Left ventricle myocardium superior (tissue), 1 donor: ENCODE results near the gene UBE2S. TPM values are rescaled to one million over a fixed set of nuclear protein-coding genes. Genes with fewer than 3 reads are reported as not detected.
"Not testable (repeated sequence)": the region's sequence is repeated elsewhere in the genome, so short reads cannot be mapped to it uniquely, and the experiment has no call there.

Source experiments
- ATAC-seq: fragments of 200-7000 bp; cut with Tn5 transposase; one replicate; pipeline ENCODE4 v1.9.1; 2020; ENCODE audit warnings: mild to moderate bottlenecking, moderate library complexity
- DNase-seq: peaks from one replicate; pipeline ENCODE4 v3.0.0-alpha.2; 2020
- intact Hi-C: fragments of 100-400 bp; cut with micrococcal nuclease; formaldehyde crosslinking; loops from one replicate; pipeline ENCODE4 v1.11.0; 2022
- total RNA-seq: library from RNA; stranded (reverse); fragmentation: NEBNext Ultra II Directional; extraction: Animal tissue kit (Norgen Biotek cat#: 25700); gene quantifications from one replicate; pipeline ENCODE4 v1.2.1, GENCODE V29; 2021
- donor health status: DM: no; HTN: yes; CAD: no; lungs with severe emphysema.

Gene UBE2S
- total RNA-seq, 1 donor from 2014 or later: 24.5 TPM

- DNase-seq, intact Hi-C loops, ATAC-seq: not testable (repeated sequence)
These were observed 1.6 kb upstream of the UBE2S start for GRCh38 chr19:55409179-55409578.

GRCh38 chr19:55408533-55408872 lies 915 bp upstream of the UBE2S start:
- intact Hi-C loops: no loop called here
- ATAC-seq (no peak), DNase-seq (no peak)

GRCh38 chr19:55407800-55408532 lies 378 bp upstream of the UBE2S start:
- ATAC-seq: peak; percentile 97
- DNase-seq: peak; percentile 99
- intact Hi-C loops: no loop called here

GRCh38 chr19:55406826-55407549 lies 600 bp downstream of the UBE2S start:
- intact Hi-C loops: no loop called here
- ATAC-seq (peak; percentile 2), DNase-seq (no peak)

GRCh38 chr19:55406091-55406825 lies 1.3 kb downstream of the UBE2S start:
- ATAC-seq: no peak
- DNase-seq: no peak
- intact Hi-C loops: no loop called here

DNA sequence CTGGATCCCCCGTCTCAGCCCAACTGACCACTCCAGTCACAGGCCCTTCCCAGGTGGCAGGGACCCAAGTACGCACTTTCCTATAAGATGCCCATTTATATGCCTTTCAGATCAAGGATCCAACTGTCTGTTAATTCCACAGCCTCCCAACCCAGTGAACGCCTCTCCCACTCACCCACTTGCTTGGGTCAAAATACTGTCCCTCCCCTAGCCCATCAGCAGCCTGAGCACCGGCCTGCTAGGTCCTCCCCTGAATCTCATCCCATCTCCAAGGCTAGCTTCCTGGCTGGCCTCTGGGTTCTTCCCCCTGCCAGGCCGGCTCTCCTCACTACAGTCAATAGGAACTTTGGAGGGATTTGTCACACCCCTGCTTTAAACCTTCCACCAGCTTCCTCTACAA lies 1.9 kb downstream of the UBE2S start:
- ATAC-seq: no peak
- intact Hi-C loops: no loop called here
- no peak for DNase-seq

DNA sequence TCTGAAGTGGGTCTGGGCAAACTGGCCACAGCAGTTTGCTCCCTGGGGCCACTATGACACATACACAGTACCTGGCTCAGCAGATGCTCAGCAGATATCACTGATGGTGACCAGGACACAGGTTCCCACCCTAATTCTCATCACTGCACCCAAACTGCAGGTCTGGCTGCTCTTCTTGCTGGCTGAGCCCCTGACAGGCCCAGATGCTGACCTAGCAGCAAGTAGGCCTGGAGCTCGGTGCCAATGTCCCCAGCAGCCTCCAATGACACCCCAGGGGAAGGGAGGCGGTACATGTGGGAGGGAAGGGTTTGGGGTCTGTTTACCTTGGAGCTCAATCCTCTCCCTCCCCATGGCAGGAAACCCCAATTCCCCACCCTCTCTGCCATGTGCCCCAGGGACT lies 5.1 kb downstream of the UBE2S start:
- intact Hi-C loops: no loop called here
- DNase-seq (no peak), ATAC-seq (no peak)

- DNase-seq, intact Hi-C loops, ATAC-seq: not testable (repeated sequence)
These were observed 6.2 kb downstream of the UBE2S start for GRCh38 chr19:55401390-55401789.

DNA sequence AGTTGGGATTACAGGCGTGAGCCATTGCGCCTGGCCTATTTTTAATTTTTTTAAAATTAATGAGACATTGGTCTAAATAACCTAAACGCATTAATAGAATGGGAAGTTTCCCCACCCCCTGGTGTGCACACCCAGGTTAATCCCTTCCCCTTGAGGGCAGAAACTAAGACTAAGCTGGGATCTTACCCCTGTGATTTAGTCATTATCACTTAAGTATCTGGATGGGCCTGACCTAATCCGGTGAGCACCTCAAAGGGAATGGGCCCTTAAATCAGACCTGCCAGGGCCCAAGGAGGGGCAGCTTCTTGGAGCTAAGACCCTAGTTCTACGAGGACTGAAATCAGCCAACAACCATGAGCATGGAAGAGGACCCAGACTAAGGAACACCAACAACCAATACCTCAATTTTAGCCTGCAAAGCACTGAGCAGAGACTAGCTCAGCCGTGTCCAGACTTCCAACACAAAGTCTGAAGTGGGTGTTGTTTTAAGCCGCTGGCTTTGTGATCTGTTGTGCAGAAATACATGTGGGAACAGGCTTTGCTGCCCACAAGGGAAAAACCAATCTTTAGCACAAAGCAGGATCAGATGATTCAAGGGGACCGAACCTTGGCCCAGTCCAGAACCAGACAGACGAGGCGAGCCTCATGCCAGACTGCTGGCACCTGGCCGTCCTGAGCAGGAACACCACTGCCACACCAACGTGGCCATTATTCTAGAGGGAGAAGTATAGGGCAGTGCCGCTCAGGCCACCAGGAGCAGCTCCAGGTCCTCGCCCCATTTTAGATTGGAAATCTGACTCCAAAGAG lies 7.1 kb downstream of the UBE2S start:
- DNase-seq: no peak

DNA sequence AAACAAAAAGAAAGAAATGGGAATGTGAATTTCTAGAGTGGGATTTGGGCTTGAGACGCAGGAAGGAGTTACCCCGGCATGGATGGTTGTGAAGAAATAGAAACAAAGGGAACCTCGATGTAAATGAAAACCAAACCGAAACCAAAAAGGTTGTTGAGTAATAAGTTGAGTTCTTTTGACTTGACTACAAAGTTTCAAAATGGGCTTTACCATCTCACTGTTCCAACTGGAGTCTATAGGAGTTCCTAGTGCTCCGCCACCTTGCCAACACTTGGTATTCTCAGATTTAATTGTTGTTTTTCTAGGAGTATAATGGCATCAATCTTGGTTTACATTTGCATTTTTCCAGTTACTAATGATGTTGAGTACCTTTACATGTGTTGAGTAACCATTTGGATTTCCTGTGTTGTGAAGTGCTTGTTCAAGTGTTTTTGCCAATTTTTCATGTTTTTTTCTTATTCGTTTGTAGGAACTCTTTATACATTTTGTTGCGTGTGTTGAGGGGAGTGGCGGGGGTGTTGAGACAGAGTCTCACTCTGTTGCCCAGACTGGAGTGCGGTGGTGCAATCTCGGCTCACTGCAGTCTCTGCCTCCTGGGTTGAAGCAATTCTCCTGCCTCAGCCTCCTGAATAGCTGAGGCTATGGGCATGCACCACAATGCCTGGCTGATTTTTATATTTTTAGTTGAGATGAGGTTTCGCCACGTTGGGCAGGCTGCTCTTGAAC lies 9.2 kb downstream of the UBE2S start:
- intact Hi-C loops: no loop called here
- no peak for DNase-seq
- no peak for ATAC-seq

More for the DNA sequence above, 7.1 kb downstream of the UBE2S start:
- intact Hi-C loops: no loop called here
- no peak for ATAC-seq

GRCh38 chr19:55392820-55393761 lies 14.5 kb downstream of the UBE2S start:
- intact Hi-C loops: no loop called here
- DNase-seq (no peak), ATAC-seq (no peak)

GRCh38 chr19:55391702-55392615 lies 15.6 kb downstream of the UBE2S start:
- ATAC-seq: no peak
- no peak for DNase-seq
- intact Hi-C loops: no loop called here

- intact Hi-C loops: no loop called here
- ATAC-seq (no peak), DNase-seq (no peak)
These were observed 16.4 kb downstream of the UBE2S start for GRCh38 chr19:55391191-55391670.

GRCh38 chr19:55390461-55390880 lies 17.1 kb downstream of the UBE2S start:
- intact Hi-C loops: no loop called here
- no peak for DNase-seq
- no peak for ATAC-seq

DNA sequence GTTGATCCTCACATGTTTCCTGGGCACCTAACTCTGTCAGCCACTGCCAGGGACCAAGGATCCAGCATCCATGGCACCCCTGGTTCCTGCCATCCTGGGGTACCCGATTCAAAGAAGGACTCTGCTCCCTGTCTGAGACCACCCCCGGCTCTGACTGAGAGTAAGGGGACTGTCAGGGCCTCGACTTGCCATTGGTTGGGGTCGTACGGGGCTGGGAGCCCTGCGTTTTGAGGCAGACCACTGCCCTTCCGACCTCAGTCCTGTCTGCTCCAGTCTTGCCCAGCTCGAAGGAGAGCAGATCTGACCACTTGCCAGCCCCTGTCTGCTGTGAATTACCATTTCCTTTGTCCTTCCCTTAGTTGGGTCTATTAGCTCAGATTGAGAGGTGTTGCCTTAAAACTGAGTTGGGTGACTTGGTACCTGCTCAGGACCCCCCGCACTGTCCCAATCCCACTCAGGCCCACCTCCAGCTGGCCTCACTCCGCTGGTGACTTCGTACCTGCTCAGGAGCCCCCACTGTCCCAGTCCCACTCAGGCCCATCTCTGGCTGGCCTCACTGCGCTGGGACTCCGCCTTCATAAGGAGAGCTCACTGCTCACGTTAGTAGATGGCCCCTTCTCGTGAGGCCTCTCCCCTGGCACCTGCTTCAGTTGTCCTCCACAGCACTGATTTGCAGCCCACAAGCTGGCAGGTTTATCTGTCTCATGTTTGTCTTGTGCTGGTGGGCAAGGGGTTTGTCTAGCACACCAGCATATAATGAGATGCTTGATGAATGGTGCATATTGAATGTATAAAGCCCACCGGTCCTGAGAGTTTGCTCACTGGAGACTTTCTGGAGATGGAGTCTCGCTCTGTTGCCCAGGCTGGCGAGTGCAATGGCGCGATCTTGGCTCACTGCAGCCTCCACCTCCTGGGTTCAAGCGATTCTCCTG lies 17.9 kb downstream of the UBE2S start:
- ATAC-seq: no peak
- DNase-seq: no peak
- intact Hi-C loops: no loop called here
